Measurements from ENCODE around the gene AZI2.

DNA sequence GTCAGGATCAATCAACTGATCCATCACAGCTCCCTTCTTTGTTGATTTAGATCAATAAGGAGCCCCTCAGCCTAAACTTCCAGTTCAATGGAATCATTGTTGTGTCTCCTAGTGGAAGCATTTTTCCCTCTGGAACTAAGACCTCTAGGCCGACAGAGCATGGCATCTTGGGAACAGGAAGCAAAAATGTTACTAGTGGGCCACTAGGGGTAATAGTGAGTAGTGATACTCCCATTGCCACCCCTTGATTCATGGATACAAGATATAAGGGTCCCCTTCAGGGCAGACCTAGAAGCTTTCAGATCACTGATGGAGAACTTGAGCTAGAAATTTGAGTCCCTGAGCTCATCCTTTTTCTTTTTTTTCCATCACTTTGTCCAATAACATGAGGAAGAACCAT is 40.4 kb upstream of the AZI2 start:
- TF ChIP-seq PPARA (CRISPR knock-in tag; IDR thresholded peaks at IDR 0.05; ENCODE audit: borderline replicate concordance) = no peak
- TF ChIP-seq ESRRG (CRISPR knock-in tag; IDR thresholded peaks at IDR 0.05) = no peak
- TF ChIP-seq, protein P1, sequence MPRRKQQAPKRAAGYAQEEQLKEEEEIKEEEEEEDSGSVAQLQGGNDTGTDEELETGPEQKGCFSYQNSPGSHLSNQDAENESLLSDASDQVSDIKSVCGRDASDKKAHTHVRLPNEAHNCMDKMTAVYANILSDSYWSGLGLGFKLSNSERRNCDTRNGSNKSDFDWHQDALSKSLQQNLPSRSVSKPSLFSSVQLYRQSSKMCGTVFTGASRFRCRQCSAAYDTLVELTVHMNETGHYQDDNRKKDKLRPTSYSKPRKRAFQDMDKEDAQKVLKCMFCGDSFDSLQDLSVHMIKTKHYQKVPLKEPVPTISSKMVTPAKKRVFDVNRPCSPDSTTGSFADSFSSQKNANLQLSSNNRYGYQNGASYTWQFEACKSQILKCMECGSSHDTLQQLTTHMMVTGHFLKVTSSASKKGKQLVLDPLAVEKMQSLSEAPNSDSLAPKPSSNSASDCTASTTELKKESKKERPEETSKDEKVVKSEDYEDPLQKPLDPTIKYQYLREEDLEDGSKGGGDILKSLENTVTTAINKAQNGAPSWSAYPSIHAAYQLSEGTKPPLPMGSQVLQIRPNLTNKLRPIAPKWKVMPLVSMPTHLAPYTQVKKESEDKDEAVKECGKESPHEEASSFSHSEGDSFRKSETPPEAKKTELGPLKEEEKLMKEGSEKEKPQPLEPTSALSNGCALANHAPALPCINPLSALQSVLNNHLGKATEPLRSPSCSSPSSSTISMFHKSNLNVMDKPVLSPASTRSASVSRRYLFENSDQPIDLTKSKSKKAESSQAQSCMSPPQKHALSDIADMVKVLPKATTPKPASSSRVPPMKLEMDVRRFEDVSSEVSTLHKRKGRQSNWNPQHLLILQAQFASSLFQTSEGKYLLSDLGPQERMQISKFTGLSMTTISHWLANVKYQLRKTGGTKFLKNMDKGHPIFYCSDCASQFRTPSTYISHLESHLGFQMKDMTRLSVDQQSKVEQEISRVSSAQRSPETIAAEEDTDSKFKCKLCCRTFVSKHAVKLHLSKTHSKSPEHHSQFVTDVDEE (CRISPR knock-in tag; IDR thresholded peaks at IDR 0.05) = no peak
- no peak for TF ChIP-seq ZNF70 (CRISPR knock-in tag; IDR thresholded peaks at IDR 0.05)
- no peak for TF ChIP-seq GLIS3 (CRISPR knock-in tag; IDR thresholded peaks at IDR 0.05)
- no peak for TF ChIP-seq ARNTL (CRISPR knock-in tag; IDR thresholded peaks at IDR 0.05; ENCODE audit: borderline replicate concordance, low read depth)
- TF ChIP-seq, protein P2, sequence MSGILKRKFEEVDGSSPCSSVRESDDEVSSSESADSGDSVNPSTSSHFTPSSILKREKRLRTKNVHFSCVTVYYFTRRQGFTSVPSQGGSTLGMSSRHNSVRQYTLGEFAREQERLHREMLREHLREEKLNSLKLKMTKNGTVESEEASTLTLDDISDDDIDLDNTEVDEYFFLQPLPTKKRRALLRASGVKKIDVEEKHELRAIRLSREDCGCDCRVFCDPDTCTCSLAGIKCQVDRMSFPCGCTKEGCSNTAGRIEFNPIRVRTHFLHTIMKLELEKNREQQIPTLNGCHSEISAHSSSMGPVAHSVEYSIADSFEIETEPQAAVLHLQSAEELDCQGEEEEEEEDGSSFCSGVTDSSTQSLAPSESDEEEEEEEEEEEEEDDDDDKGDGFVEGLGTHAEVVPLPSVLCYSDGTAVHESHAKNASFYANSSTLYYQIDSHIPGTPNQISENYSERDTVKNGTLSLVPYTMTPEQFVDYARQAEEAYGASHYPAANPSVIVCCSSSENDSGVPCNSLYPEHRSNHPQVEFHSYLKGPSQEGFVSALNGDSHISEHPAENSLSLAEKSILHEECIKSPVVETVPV (CRISPR knock-in tag; IDR thresholded peaks at IDR 0.05) = no peak
- TF ChIP-seq ZC3H10 (CRISPR knock-in tag; IDR thresholded peaks at IDR 0.05) = no peak
- TF ChIP-seq OSR1 (CRISPR knock-in tag; IDR thresholded peaks at IDR 0.05) = no peak
- TF ChIP-seq TOX (CRISPR knock-in tag; IDR thresholded peaks at IDR 0.05; ENCODE audit: borderline replicate concordance) = no peak
- TF ChIP-seq, protein P3, sequence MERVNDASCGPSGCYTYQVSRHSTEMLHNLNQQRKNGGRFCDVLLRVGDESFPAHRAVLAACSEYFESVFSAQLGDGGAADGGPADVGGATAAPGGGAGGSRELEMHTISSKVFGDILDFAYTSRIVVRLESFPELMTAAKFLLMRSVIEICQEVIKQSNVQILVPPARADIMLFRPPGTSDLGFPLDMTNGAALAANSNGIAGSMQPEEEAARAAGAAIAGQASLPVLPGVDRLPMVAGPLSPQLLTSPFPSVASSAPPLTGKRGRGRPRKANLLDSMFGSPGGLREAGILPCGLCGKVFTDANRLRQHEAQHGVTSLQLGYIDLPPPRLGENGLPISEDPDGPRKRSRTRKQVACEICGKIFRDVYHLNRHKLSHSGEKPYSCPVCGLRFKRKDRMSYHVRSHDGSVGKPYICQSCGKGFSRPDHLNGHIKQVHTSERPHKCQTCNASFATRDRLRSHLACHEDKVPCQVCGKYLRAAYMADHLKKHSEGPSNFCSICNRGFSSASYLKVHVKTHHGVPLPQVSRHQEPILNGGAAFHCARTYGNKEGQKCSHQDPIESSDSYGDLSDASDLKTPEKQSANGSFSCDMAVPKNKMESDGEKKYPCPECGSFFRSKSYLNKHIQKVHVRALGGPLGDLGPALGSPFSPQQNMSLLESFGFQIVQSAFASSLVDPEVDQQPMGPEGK (CRISPR knock-in tag; IDR thresholded peaks at IDR 0.05; ENCODE audit: borderline replicate concordance) = no peak
- TF ChIP-seq RARB (CRISPR knock-in tag; IDR thresholded peaks at IDR 0.05) = no peak
- no peak for TF ChIP-seq ZNF8 (CRISPR knock-in tag; IDR thresholded peaks at IDR 0.05)

Measured in SK-N-SH treated with all-trans-retinoic acid at 6 μM for 48 hours (cell line).